GM18517 (cell line): ENCODE measurements around the gene FBXW5.

Experiments
- ATAC-seq: cut with Tn5 transposase; IDR thresholded peaks from one replicate; pipeline ENCODE4 v1.9.1; 2021; ENCODE audit warnings: mild to moderate bottlenecking, moderate library complexity; ENCODE audit not compliant: unreplicated experiment

Gene FBXW5

GRCh38 chr9:136944519-136945332 lies at the start of gene FBXW5, which contains the start of gene C8G:
Gene FBXW5, minus strand, starts transcription at chr9:136944738. Its CDS starts 655 bp downstream, at chr9:136944083.
Gene C8G, plus strand, starts transcription at chr9:136945243. Its CDS starts 78 bp downstream, at chr9:136945321.
- peak; percentile 64 for ATAC-seq

GRCh38 chr9:136992819-136993369 lies 48.4 kb upstream of the FBXW5 start:
- ATAC-seq, result no peak

GRCh38 chr9:136991993-136992818 lies 47.7 kb upstream of the FBXW5 start, which contains the start of gene PAXX:
Gene PAXX, plus strand, starts transcription at chr9:136992422. Its CDS starts 22 bp downstream, at chr9:136992444.
- peak; percentile 71 for ATAC-seq

- no peak for ATAC-seq
Measured at GRCh38 chr9:136990242-136990911, 45.8 kb upstream of the FBXW5 start.

GRCh38 chr9:136988872-136989271 lies 44.3 kb upstream of the FBXW5 start:
- ATAC-seq, result no peak

- no peak for ATAC-seq
Measured at GRCh38 chr9:136985853-136986252, 41.3 kb upstream of the FBXW5 start.

- ATAC-seq, result no peak
Measured at GRCh38 chr9:136985027-136985602, 40.6 kb upstream of the FBXW5 start.

- ATAC-seq, result no peak
Measured at GRCh38 chr9:136984464-136985026, 40.0 kb upstream of the FBXW5 start.

- no peak for ATAC-seq
Measured at GRCh38 chr9:136983656-136984314, 39.2 kb upstream of the FBXW5 start.

GRCh38 chr9:136983167-136983566 lies 38.6 kb upstream of the FBXW5 start:
- no peak for ATAC-seq

- ATAC-seq, result no peak
Measured at GRCh38 chr9:136982232-136983051, 37.9 kb upstream of the FBXW5 start, which contains the start of gene LCNL1. Gene LCNL1, plus strand, starts transcription at chr9:136982993. Its CDS starts 594 bp downstream, at chr9:136983587.

- ATAC-seq, result no peak
Measured at GRCh38 chr9:136981588-136982231, 37.2 kb upstream of the FBXW5 start.

GRCh38 chr9:136980669-136981478 lies 36.3 kb upstream of the FBXW5 start:
- no peak for ATAC-seq

- no peak for ATAC-seq
Measured at GRCh38 chr9:136979769-136980587, 35.4 kb upstream of the FBXW5 start.

- ATAC-seq, result no peak
Measured at GRCh38 chr9:136978865-136979544, 34.5 kb upstream of the FBXW5 start.
